GM18867 (cell line): ENCODE data around the gene VGLL3.
"Not testable (repeated sequence)": the region's sequence is repeated elsewhere in the genome, so short reads cannot be mapped to it uniquely, and the experiment has no call there.

ENCODE experiments used
- ATAC-seq: cut with Tn5 transposase; IDR thresholded peaks from one replicate; pipeline ENCODE4 v1.9.1; 2021; ENCODE audit warnings: mild to moderate bottlenecking, moderate library complexity; ENCODE audit not compliant: unreplicated experiment

Gene VGLL3, protein sequence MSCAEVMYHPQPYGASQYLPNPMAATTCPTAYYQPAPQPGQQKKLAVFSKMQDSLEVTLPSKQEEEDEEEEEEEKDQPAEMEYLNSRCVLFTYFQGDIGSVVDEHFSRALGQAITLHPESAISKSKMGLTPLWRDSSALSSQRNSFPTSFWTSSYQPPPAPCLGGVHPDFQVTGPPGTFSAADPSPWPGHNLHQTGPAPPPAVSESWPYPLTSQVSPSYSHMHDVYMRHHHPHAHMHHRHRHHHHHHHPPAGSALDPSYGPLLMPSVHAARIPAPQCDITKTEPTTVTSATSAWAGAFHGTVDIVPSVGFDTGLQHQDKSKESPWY

DNA sequence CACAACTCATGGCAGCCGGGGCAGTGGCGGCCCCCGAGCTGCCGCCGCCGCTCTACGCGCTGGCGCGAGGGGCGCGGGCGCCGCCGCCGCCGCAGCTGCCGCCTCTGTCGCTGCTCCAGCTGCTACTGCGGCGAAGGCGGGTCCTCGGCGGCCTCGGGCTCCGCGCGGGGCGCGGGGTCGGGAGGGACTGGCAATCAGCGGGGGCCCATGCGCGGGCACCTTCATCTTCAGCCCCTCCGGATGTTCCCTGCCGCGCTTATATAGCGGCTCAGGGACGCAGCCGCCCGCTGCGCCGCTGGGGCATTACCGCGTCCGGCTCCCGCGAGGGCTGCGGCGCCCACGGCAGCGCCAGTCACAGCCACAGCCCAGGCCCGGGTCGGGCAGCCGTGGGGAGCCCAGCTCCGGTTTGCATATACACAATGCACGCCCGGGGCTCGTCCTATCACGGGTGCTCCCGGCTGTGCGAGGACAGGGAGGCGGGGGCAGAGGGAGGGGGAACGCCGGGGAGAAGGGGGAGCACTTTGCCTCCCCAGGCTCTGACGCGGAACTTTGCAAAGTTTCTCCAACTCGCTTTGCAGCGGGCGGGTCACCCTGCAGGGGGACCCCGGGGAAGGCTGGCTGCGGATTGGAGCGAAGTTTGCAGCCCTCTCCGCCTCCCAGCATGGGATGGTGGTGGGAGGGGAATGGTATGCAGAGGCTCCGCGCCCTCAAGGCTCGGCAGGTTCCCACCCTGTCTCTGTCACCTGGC, at the start of gene VGLL3:
TSS of gene VGLL3 (minus strand) at position 416 of the 748 bp plus-strand sequence. CDS start at position 10, 406 bp downstream.
- no peak for ATAC-seq

DNA sequence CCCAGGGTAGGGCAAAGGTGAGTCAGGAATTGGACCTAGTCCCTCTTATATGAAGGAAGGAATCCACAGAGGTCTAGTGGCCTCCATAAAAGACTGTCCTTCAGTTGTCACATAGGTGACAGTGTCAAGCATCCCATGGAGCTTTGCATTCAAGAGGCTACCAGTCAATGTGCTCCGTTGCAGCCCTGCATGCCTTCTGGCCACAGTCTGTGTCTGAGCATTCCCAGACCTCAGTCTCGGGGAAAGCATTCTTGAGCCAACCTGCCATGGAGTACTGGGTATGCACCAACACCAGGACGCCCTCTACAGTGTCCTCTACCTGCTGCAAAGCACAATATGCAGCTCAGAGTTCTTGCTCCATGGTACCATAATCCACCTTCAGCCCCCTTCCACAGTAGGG, 46.7 kb upstream of the VGLL3 start:
- no peak for ATAC-seq

DNA sequence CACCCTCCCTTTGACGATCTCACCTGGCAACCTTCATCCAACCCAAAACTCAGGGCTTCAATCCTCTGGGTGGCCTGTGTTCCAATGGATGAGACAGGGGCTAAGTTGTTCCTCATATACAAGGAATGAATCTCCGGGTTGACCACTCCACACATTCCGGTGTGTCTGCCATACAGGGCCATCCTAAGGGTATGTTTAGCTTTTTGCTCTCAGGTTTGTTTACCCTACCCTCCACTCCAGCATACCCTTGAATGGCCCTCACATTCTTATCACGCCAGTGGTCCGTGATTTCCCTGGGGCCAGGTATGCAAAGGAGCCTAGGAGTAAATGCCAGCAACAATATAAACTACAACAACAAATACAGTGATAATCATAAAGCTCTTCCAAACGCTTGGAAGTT, 45.7 kb upstream of the VGLL3 start:
- no peak for ATAC-seq

DNA sequence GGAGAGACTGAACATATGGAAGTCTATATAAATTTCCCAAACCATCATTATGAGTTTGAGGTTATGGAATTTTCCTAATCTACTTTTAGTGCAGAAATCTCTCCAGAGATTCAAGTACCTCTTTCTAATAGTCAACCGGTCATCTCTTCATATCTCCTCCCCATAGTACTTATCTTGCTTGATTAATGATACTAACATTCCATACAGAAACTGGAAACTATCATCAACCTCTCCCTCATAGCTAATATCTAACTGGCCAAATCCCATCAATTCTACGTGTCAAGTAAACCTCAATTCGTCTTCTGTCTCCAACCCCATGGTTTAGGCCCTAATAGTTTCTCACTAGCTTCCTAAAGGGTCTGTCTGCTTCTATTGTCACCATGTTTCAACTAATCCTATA, 44.4 kb upstream of the VGLL3 start:
- no peak for ATAC-seq

DNA sequence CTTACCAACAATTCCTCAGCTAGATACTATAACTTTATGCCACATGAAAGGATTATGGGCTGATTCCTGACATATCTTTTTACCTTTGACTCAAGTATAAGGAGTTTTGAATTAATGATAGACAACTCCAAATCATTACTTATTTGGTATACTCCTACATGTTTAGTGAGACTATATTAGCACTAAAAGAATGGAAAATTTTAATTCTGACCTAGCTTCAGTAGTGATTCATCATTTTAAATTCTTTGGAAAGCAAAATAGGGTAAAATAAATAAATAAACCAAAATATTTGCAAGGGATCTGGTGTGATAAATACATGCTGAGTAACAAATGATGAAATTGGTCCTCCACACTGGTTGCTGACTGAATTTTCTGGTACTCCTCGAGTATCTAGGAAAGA, 42.3 kb upstream of the VGLL3 start:
- no peak for ATAC-seq

DNA sequence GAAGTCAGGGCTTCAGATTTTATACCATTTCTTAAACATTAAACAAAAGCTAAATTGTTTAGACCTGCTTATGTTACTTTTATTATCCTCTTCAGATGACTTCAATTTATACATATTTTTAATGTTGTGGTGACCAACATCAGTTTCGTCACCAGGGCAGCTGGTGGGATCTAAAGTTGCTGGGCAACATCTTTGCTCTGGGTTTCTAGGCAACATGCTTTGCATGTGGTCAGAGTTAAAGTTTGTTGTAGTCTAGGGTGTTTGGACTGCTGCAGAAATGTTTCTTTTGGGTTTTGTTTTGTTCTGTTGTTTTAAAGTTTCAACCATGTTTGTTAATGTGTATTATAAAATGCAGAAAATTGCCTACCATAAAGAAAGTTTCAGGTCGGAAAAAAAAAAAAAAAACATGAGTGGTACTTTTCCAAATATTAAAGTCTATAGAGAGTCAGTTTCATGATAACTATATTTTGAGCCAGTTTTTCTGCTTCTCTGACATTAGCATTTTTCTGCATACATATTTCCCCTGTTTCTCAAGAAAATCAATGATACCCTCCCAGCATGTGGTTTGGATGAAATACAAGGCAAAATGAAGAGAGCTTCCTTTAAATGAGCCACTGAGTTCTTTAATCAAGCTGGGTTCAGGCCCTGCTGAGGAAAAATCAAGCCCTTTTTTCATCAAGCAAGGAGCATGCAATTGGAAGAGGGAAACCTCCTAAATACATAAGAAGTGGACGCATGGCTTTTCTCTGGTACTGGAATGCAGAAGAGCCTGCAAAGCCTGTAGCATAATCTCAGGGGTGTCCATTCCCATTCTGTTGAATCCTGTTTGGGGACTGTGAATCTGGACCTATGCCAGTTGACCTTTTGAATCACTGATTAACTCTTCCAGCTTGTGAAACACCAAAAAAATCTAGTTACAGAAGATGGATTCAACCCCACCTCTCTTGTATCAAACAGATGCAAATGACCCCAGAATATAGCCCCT, 35.0 kb upstream of the VGLL3 start:
- no peak for ATAC-seq

DNA sequence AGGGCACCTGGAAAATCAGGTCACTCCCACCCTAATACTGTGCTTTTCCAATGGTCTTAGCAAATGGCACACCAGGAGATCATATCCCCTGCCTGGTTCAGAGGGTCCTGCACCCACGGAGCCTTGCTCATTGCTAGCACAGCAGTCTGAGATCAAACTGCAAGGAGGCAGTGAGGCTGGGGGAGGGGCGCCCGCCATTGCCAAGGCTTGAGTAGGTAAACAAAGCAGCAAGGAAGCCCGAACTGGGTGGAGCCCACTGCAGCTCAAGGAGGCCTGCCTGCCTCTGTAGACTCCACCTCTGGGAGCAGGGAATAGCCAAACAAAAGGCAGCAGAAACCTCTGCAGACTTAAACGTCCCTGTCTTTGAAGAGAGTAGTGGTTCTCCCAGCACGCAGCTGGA, 26.4 kb upstream of the VGLL3 start:
- ATAC-seq = not testable (repeated sequence)

DNA sequence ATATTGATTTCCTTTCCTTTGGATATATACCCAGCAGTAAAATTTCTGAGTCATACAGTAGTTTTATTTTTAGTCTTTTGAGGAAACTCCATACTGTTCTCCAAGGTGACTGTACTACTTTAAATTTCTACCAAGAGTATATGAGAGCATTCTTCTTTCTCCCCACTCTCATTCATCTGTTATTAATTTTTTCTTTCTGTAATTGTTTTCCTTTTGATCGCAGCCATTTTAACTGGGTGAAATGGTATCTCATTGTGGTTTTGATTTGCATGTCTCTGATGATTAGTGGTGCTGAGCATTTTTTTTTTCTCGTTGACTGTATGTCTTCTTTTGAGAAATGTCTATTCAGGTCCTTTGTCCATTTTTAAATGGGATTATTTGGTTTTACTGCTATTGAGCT, 18.3 kb upstream of the VGLL3 start:
- ATAC-seq = no peak

DNA sequence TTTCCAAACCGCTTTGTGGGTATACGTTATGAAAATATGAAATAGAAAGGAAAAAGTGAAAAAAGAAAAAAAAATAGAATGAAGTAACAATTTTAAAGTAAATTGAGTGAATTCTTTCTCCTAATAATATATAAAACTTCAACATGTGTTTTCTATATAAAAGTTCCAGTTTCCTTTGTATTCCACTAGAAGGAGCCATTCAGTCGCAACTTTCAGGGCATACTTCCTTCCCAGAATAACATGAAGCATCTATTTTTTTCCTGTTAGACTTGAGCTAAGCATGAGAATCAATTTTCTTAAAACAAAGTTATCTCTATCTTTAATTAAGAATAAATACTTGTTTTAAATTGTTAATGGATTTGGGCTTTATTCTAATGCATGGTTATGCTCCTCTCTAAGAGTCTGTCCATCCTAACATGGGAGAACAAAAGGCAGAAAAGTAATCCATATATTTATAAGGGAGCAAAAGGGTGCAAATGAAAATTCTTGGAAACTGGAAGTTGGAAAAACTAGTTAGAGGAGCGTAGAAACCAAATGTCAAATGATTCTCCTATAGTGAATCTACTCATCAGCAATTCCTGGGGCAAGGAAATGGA, 16.0 kb upstream of the VGLL3 start:
- ATAC-seq = no peak

DNA sequence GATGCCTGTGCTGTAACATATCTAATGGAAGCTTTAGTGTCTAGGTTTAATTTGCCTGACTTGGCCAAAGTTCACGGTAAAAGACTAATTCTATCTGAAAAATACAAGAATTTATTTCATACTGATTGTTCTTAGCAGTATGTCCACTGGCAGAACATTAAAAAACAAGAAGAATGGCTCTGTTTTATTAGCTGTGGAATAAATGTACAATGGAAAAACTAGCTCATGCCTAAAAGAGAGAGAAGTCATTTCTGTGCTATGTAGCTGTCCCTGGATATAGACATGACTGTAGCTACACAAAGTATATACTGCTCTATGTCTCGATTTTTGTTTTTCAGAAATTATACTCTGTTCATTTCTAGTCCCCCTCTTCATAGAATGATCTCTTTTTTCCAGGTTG, 13.9 kb upstream of the VGLL3 start:
- ATAC-seq = no peak

DNA sequence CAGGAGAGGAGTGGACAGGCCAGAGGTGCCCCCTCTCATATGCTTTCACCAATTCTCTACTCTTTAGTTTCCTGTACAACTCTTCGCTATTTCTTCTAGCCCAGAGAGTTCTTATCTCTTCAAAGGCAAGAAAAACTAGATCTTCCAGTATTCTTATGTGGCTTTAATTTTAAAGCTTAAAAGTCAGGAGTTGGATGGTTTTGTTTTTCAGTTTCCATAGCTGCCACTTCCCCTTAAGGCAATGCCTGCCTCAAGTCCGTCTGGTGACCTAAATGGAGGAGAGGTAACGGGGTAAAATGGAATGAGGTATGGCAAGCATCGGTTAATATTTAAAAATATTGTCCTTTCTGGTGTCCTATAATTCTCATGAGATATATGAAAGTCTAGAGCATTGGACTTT, 11.4 kb upstream of the VGLL3 start:
- no peak for ATAC-seq

DNA sequence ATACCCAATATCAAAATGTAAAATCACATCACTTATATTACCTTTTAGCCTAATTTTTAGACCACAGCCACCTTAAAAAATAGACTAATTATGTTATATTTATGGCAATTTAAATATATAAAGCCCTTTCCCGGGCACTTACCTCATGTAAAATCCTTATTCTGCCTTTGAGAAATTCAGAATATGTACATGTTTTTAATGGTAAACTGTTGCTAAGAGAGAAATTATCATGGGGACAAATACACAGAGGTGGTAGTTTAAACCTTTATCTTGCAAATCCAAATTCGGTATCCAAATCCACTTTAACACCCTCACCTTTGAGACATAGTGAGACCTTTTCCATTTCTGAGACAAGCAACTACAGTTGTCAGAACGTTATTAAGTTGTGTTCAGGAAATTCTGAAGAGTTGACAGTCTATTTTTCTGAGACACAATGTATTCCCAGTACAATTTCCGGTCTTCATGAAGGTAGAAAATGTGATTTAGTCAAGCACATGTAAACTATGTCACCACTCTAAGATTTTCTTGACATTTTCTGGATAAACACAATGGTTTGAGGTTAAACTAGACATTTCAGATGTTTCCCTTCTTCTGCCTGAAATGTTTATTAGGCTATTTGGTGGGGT, 10.6 kb upstream of the VGLL3 start:
- no peak for ATAC-seq

DNA sequence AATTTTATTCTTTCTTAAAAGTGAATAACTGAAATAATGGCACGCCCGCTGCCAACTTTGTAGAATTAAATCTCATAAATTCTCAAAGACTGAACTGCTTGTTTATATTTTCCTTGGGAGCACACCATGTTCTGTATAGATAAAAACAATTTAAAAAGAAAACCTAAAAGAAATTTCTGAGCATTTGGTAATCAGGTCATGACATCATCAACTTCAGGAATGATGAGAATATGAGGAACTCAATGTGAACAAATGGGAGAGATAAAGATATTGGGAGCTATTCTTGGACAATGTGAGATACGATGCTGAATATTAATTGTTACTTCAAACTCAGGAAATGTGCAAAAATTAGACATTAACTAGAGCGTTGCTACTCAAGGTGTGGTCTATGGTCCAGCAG, 10.0 kb upstream of the VGLL3 start:
- ATAC-seq = no peak

DNA sequence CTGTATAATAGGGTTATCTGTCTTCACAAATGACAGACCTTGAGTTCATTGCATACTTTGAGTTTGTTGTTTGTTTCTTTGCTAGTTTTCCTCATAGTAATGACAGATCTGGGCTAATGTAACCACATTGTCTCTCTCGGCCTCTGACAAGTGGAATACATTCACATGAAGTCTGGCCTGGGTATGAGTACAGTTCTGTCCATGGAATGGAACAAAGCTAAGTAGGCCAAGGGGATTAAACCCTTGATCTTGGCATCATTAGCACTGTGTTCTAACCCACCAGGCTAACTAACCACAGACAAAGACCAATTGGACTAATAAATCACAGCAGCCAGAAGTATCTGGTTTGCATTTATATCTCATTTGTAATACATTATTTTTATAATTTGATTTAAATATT, 7.6 kb upstream of the VGLL3 start:
- no peak for ATAC-seq

DNA sequence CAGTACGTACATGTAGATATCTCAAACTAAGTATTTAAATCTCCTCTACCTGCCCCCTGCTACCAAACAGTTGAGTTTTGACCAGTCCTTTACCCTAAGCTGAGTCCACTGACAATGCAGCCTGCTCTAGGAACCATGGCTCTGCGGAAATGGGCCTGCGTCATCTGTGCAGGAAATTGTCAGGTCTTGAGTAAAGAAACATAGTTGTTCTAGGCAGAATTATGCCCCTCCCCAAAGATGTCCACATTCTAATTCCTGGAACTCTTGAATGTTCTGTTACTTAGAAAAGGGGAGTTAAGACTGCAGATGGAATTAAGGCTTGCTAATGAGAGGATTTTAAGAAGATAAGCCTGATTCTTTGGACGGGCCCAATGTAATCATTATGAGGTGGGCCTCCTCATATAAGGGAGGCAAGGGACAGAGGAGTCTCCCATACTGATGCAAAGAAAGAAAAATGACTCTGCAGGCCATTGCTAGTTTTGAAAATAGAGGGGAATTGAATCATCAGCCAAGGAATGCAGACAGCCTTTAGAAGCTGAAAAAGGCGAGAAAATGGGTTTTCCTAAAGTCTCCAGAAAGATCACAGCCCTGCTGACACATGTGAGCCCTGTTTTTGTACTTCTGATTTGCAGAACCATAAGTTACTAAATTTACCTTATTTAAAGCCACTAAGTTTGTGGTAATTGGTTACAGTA, 5.5 kb upstream of the VGLL3 start:
- no peak for ATAC-seq

DNA sequence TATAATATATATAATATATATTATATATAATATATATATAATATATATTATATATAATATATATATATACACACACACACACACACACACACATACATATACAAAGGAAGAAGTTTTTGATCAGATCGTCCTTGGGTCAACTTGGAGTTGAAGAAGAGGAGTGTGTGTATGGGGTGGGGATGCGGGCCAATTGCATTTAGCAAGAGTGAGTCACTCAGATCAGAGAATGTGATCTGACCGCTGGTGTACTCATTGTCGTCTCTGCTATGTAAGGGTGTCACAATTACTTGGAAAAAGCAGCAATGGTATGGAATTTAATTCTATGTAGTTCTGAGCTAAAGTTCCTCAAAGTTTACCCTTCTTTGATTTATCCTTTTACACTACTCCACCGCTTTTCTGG, 4.6 kb upstream of the VGLL3 start:
- no peak for ATAC-seq

DNA sequence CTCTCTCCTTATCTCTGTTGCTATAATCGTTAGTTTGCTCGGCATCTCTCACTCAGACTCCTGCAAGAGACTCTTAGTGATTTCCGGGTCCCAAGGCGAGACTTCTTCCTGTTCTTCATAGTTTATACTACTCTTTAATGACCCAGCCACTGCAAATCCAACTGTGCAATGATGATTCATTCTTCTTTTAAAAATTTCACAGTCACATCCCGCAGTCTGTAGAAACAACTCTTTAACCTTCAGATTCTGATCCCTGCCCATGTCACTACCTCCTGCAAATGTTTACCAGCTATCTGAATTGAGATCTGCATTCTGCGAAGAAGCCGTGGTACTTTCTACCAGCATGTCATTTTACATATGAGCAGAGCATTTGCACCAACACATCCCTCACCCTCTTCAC, 2.8 kb upstream of the VGLL3 start:
- ATAC-seq = no peak

DNA sequence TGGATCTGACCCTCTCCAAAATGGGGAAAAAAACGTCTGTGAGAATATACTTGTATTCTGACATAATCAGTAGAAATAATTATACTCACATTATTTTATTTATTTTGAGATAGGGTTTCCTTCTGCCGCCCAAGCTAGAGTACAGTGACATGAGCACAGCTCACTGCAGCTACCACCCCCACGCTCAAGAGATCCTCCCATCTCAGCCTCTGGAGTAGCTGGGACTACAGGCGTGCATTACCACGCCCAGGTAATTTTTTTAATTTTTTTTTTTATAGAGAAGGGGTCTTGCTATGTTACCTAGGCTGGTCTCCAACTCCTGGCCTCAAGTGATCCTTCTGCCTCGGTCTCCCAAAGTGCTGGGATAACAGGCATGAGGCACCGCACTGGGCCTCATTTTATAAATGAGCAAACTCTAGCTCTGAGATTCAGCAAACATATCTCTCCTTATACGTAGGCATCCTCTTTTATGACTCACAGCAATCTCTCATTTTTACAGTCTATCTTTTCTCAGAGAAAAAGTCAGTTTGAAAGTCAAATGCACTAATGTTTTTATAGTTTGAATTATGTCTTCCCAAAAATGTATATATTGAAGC, 989 bp upstream of the VGLL3 start:
- no peak for ATAC-seq

DNA sequence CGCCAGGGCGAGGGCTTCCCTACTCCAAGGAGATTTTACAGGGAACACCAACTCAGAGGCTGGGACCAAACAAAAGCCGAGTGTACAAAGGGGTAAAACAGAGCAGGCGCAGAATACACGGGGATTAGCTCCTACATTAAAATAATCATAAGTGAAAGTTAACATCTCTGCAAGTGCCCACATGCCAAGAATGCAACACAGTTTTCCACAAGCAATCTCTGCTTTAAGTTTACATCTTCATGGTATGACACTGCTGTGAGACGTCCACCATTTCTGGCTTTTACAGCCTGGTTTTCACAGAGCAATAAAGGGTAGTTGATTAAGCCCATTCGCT, 500 bp upstream of the VGLL3 start:
- no peak for ATAC-seq
